Effector CD8-positive, alpha-beta T cell (primary cell): ENCODE data around the gene MSLN.

Source experiments
- DNase-seq: peaks from one replicate; lab custom pipeline; 2025; lab: John Stamatoyannopoulos, UW

MSLN gene

DNA sequence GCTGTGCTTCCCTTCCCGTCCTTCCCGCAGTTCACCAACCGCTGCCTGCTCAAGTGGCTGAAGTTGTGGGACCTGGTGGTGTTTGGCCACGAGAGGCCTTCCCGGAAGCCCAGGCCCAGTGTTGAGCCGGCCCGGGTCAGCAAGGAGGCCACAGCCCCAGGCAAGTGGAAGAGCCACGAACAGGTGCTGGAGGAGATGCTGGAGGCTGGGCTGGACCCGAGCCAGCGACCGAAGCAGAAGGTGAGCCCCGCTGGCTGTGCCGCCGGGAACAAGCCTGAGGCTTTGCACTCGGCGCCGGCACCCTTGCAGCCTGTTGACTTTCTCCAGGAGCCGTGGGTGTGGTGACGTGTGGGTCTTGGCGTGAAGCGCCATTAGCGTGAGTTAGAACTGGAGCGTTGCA is 30.6 kb downstream of the MSLN start:
- no peak for DNase-seq

GRCh38 chr16:792221-792995 is 31.9 kb downstream of the MSLN start:
- no peak for DNase-seq

- DNase-seq, result no peak
Observed at GRCh38 chr16:793414-793813, 32.9 kb downstream of the MSLN start.

- DNase-seq, result no peak
Observed at GRCh38 chr16:794091-794822, 33.7 kb downstream of the MSLN start.

DNA sequence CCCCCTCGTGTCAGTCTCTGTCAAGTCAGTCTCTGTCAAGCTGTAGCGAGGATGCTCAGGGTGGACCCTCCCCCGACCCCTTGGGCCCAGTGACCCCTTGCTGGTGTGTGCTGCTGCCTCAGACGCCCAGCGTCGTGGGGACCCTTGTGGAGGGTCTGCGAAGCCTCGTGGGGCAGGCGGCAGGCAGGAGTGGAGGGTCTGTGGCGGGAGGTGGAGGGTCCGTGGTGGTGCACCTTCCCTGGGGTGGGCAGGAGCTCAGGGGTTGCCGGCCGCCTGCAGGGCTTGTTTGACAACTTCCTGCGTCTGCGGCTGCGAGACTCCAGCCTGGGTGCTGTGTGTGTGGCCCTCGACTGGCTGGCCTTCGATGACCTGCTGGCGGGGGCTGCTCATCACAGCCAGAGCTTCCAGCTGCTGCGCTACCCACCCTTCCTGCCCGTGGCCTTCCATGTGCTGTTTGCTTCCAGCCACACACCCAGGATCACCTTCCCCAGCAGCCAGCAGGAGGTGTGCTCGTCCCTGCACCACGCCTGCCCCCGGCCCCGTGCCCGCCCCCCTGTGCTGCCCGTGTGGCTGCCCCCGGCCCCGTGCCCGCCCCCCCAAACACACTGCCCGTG is 34.4 kb downstream of the MSLN start:
- DNase-seq, result no peak

GRCh38 chr16:795580-796229 is 35.2 kb downstream of the MSLN start:
- DNase-seq, result no peak

GRCh38 chr16:796296-797119 is 36.0 kb downstream of the MSLN start:
- no peak for DNase-seq

GRCh38 chr16:797120-797420 is 36.5 kb downstream of the MSLN start:
- DNase-seq, result no peak

GRCh38 chr16:797686-798085 is 37.2 kb downstream of the MSLN start:
- no peak for DNase-seq

DNA sequence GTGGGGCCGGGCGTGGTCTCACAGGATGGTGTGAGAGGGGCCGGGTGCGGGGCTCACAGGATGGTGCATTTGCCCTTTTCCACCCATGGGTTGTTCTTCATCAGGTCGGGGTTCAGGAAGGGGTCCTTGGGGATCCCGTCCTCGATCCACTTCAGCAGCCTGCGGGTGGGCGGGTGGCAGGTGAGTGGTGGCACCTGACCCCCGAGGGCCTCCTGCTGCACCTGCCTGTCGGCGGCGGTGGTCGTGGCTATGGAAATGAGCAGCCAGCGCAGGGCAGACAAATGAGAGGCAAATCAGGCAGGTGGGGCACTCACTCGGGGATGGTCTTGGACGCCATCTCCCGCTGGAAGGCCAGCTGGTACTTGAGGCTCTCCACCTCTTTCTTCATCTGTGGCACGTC is 38.1 kb downstream of the MSLN start:
- no peak for DNase-seq

GRCh38 chr16:799111-799947 is 38.8 kb downstream of the MSLN start:
- no peak for DNase-seq

DNA sequence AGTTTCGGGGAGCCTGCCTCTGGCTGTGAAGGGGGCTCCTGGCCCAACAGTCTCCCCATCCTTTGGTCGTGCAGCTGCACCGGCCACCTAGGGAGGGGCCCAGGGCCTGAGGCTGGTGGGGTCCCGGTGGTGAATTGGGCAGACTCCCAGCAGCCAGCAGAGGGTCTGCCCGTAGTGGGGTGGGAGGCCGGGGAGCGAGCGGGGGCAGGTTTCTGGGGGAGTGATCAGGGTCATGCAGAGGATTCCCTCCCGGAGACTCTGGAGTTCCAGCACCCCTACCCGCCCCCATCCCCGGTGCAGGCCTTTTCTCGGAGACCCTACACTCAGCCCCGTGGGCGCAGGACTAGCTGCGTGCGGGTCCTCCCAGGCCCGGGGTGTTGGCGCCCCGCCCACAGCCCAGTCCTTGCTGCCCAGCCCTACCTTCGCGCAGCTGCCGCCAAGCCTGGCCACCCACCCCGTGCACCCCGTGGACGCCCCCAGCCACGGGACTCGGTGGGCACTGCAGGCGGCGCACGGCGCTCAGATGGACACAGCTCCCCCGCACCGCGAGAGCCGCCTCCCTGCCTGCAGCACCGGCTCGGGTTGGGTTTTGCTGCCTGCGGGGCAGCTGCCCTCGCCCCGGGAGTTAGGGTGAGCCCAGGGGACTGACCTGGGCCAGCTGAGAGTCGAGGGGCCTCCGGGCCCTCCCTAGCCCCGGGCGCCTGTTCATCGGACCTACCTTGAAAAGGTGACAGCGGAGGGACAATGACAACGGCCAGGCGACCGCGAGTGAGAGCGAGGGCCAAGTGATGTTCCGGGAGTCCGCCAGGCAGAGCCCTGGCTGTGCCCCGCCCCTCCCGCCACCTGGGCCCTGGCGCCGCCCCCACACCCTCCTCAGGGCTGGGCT is 39.7 kb downstream of the MSLN start, which contains the start of gene GNG13:
Gene GNG13, minus strand, starts transcription at position 787 of the 886 bp plus-strand sequence. CDS start 1,657 bp downstream, outside the sequence.
- DNase-seq, result no peak

DNA sequence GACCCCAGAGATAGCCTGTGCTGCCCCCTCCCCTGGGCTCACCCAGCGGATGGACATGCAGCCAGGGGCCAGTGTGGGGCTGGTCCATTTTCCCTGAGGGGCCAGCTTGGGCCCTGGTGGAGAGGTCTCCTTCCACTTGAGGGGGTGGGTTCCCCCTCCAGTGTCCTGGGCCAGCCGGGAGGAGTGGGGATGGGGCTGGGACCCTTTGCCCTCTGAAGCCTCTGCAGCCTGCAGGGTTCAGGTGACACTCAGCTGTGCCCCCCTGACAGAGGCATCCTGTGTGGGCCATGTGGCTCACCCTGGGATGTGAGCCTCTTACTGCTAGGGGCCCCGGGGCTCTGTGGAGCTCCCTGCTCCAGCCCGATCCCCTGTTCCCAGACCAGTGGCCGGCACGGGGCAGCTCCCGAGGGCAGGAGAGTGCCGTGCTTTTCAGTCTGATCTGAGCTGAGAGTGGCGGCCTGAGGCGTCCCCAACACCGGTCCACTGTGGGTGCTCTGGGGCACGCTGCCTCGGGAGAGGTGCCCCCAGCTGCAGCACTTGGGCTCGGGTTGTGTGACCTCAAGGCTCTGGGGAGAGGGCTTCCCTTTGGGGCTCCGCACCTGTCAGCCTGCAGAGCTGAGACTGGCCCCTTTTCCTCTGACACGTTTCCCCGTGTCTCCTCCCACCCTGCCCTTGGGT is 40.4 kb downstream of the MSLN start:
- DNase-seq, result no peak

DNA sequence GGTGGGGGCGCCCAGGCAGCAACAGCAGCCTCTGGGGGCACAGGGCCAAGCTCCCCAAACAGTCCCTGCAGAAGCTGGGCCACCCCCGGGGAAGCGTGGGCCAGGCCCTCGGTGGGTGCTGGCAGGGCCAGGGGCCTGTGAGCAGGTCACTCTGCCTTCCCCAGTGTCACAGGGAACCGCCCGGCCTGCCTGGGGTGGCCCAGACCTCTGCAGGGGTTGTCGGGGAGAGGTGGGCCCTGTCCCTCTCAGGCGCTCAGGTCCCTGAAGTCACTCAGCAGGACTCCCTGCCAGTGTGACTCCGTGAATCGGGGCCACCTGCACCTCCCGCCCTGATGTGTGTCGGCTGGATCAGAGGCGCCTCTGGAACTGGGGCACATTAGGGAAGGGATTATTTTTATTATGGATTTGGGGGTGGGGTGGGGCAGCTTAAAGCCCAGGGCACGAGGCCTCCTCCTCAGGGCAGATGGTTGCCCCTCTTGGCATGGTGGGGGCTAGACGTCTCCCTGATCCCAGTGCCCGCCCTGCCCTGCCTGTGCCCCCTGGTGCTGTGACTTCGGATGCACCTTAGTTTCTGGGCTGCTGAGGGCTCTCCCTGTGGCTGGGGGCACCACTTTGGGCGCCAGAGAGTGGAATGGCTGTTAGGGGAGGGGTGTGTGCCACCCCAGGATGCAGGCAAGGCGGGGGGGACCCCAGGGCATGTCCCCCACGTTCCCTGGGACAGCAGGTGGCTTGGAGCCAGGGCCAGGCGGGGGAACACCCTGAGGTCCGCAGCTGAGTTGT is 41.2 kb downstream of the MSLN start:
- no peak for DNase-seq

GRCh38 chr16:802461-802860 is 41.9 kb downstream of the MSLN start:
- no peak for DNase-seq

DNA sequence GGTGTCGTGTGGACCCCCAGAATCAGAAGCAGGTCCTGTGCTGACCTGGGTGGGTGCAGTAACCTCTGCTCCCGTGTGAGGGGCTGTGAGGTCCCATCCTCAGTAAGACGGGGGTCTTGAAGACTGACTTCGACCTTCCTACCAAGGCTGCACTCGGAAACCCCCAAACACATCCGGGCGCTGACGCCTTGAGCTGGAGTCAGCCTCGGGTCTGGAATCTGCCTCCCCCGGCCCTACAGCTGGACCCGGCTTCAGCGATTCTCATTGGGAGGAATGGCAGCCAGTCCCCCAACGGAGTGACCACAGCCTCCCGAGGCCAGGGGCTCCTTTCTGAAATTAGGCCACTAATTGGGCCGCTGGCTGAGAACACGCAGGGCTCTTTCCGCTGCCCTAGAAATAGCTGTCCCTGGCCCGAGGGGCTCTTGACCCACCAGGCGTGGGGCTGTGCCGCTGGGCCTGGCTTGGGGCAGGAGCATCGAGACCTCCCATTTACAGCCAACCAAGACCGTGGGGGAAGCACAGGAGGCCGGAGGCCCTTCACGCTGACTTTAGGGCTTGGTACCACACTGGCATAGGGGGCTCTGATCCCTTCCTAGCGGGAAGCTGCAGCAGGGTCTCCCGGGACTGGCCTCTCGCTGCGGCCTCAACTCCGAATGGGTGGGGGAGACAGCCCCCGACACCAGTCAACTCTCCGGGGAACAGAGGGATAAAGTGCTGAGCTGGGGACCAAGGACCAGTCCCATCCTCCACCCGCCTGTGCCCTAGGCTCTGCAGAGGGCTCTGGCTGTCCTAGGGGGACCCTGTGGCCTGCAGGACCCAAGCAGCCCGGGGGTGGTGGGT is 42.6 kb downstream of the MSLN start:
- DNase-seq, result no peak

- no peak for DNase-seq
Observed at GRCh38 chr16:803754-804080, 43.2 kb downstream of the MSLN start.
